ENCODE data around the gene NSF.
"Not testable (repeated sequence)": the region's sequence is repeated elsewhere in the genome, so short reads cannot be mapped to it uniquely, and the experiment has no call there.

The NSF gene

GRCh38 chr17:46787478-46787877 is 197.0 kb downstream of the NSF start:
- no CpG with 5 or more reads among the region's 13 CpGs for WGBS (ENCODE audit: insufficient coverage, insufficient read length)
- Histone ChIP-seq H3K27ac (ENCODE audit: low read length) (no peak overlapping the region), H3K9me3 (ENCODE audit: control insufficient read depth, insufficient read depth, low read length) (no peaks in the 10 kb centered on the region), H3K36me3 (ENCODE audit: control insufficient read depth, insufficient read depth, low read length) (no peaks in the 10 kb centered on the region), H3K4me3 (ENCODE audit: low read length) (no peak overlapping the region), H3K4me1 (ENCODE audit: control insufficient read depth, insufficient read depth, low read length) (0 out of 2 replicates have a peak, but pooled peaks cover 3% of the 10 kb centered on the region), H3K27me3 (ENCODE audit: control insufficient read depth, insufficient read depth, low read length) (no peaks in the 10 kb centered on the region)
- DNase-seq (ENCODE audit: low read depth, low spot score), result no peak

- Histone ChIP-seq H3K9me3 (ENCODE audit: control insufficient read depth, insufficient read depth, low read length) (no peaks in the 10 kb centered on the region), H3K27ac (ENCODE audit: low read length) (no peak overlapping the region), H3K36me3 (ENCODE audit: control insufficient read depth, insufficient read depth, low read length) (no peaks in the 10 kb centered on the region), H3K27me3 (ENCODE audit: control insufficient read depth, insufficient read depth, low read length) (no peaks in the 10 kb centered on the region), H3K4me3 (ENCODE audit: low read length) (no peak overlapping the region), H3K4me1 (ENCODE audit: control insufficient read depth, insufficient read depth, low read length) (0 out of 2 replicates have a peak, but pooled peaks cover 3% of the 10 kb centered on the region)
- WGBS (ENCODE audit: insufficient coverage, insufficient read length), result no CpG with 5 or more reads among the region's 5 CpGs
- DNase-seq (ENCODE audit: low read depth, low spot score), result no peak
These were observed 197.8 kb downstream of the NSF start for GRCh38 chr17:46788300-46788699.

GRCh38 chr17:46788796-46789195 is 198.3 kb downstream of the NSF start:
- Histone ChIP-seq H3K36me3 (ENCODE audit: control insufficient read depth, insufficient read depth, low read length) (no peaks in the 10 kb centered on the region), H3K4me3 (ENCODE audit: low read length) (no peak overlapping the region), H3K4me1 (ENCODE audit: control insufficient read depth, insufficient read depth, low read length) (0 out of 2 replicates have a peak, but pooled peaks cover 3% of the 10 kb centered on the region), H3K27ac (ENCODE audit: low read length) (no peak overlapping the region), H3K27me3 (ENCODE audit: control insufficient read depth, insufficient read depth, low read length) (no peaks in the 10 kb centered on the region), H3K9me3 (ENCODE audit: control insufficient read depth, insufficient read depth, low read length) (no peaks in the 10 kb centered on the region)
- no CpG with 5 or more reads among the region's 7 CpGs for WGBS (ENCODE audit: insufficient coverage, insufficient read length)
- no peak for DNase-seq (ENCODE audit: low read depth, low spot score)

GRCh38 chr17:46789610-46790009 is 199.1 kb downstream of the NSF start:
- Histone ChIP-seq H3K4me1 (ENCODE audit: control insufficient read depth, insufficient read depth, low read length) (0 out of 2 replicates have a peak, but pooled peaks cover 3% of the 10 kb centered on the region), H3K9me3 (ENCODE audit: control insufficient read depth, insufficient read depth, low read length) (no peaks in the 10 kb centered on the region), H3K4me3 (ENCODE audit: low read length) (no peak overlapping the region), H3K36me3 (ENCODE audit: control insufficient read depth, insufficient read depth, low read length) (no peaks in the 10 kb centered on the region), H3K27me3 (ENCODE audit: control insufficient read depth, insufficient read depth, low read length) (no peaks in the 10 kb centered on the region), H3K27ac (ENCODE audit: low read length) (no peak overlapping the region)
- WGBS (ENCODE audit: insufficient coverage, insufficient read length), result no CpG with 5 or more reads among the region's 8 CpGs
- DNase-seq (ENCODE audit: low read depth, low spot score), result no peak

- Histone ChIP-seq H3K4me1 (ENCODE audit: control insufficient read depth, insufficient read depth, low read length) (0 out of 2 replicates have a peak, but pooled peaks cover 3% of the 10 kb centered on the region), H3K4me3 (ENCODE audit: low read length) (no peak overlapping the region), H3K9me3 (ENCODE audit: control insufficient read depth, insufficient read depth, low read length) (no peaks in the 10 kb centered on the region), H3K27me3 (ENCODE audit: control insufficient read depth, insufficient read depth, low read length) (no peaks in the 10 kb centered on the region), H3K36me3 (ENCODE audit: control insufficient read depth, insufficient read depth, low read length) (no peaks in the 10 kb centered on the region), H3K27ac (ENCODE audit: low read length) (no peak overlapping the region)
- WGBS (ENCODE audit: insufficient coverage, insufficient read length), result no CpG with 5 or more reads among the region's 3 CpGs
- DNase-seq (ENCODE audit: low read depth, low spot score), result no peak
These were observed 199.7 kb downstream of the NSF start for GRCh38 chr17:46790216-46790615.

- no CpG with 5 or more reads among the region's 5 CpGs for WGBS (ENCODE audit: insufficient coverage, insufficient read length)
- DNase-seq (ENCODE audit: low read depth, low spot score), result no peak
- Histone ChIP-seq H3K9me3 (ENCODE audit: control insufficient read depth, insufficient read depth, low read length) (no peaks in the 10 kb centered on the region), H3K27ac (ENCODE audit: low read length) (no peak overlapping the region), H3K27me3 (ENCODE audit: control insufficient read depth, insufficient read depth, low read length) (no peaks in the 10 kb centered on the region), H3K36me3 (ENCODE audit: control insufficient read depth, insufficient read depth, low read length) (no peaks in the 10 kb centered on the region), H3K4me3 (ENCODE audit: low read length) (no peak overlapping the region), H3K4me1 (ENCODE audit: control insufficient read depth, insufficient read depth, low read length) (0 out of 2 replicates have a peak, but pooled peaks cover 1% of the 10 kb centered on the region)
These were observed 201.1 kb downstream of the NSF start for GRCh38 chr17:46791531-46791930.

- no peak overlapping the region for H3K27ac ChIP-seq (ENCODE audit: low read length)
- DNase-seq (ENCODE audit: low read depth, low spot score), result no peak
- no CpG with 5 or more reads among the region's 4 CpGs for WGBS (ENCODE audit: insufficient coverage, insufficient read length)
- no peaks in the 10 kb centered on the region for H3K9me3 ChIP-seq (ENCODE audit: control insufficient read depth, insufficient read depth, low read length)
- no peaks in the 10 kb centered on the region for H3K27me3 ChIP-seq (ENCODE audit: control insufficient read depth, insufficient read depth, low read length)
- H3K36me3 ChIP-seq (ENCODE audit: control insufficient read depth, insufficient read depth, low read length), result no peaks in the 10 kb centered on the region
- 0 out of 2 replicates have a peak, but pooled peaks cover 1% of the 10 kb centered on the region for H3K4me1 ChIP-seq (ENCODE audit: control insufficient read depth, insufficient read depth, low read length)
- H3K4me3 ChIP-seq (ENCODE audit: low read length), result no peak overlapping the region
These were observed 201.6 kb downstream of the NSF start for GRCh38 chr17:46792071-46792470.

- H3K4me1 ChIP-seq (ENCODE audit: control insufficient read depth, insufficient read depth, low read length); H3K27ac ChIP-seq (ENCODE audit: low read length); H3K4me3 ChIP-seq (ENCODE audit: low read length); DNase-seq (ENCODE audit: low read depth, low spot score); H3K27me3 ChIP-seq (ENCODE audit: control insufficient read depth, insufficient read depth, low read length); H3K9me3 ChIP-seq (ENCODE audit: control insufficient read depth, insufficient read depth, low read length); H3K36me3 ChIP-seq (ENCODE audit: control insufficient read depth, insufficient read depth, low read length): not testable (repeated sequence)
- WGBS (ENCODE audit: insufficient coverage, insufficient read length), result no CpG with 5 or more reads among the region's 6 CpGs
These were observed 202.6 kb downstream of the NSF start for GRCh38 chr17:46793023-46793422.

- no peaks in the 10 kb centered on the region for H3K9me3 ChIP-seq (ENCODE audit: control insufficient read depth, insufficient read depth, low read length)
- no peak for DNase-seq (ENCODE audit: low read depth, low spot score)
- no peaks in the 10 kb centered on the region for H3K27me3 ChIP-seq (ENCODE audit: control insufficient read depth, insufficient read depth, low read length)
- H3K27ac ChIP-seq (ENCODE audit: low read length), result no peak overlapping the region
- 0 out of 2 replicates have a peak, but pooled peaks cover 1% of the 10 kb centered on the region for H3K4me1 ChIP-seq (ENCODE audit: control insufficient read depth, insufficient read depth, low read length)
- no CpG with 5 or more reads among the region's 5 CpGs for WGBS (ENCODE audit: insufficient coverage, insufficient read length)
- no peak overlapping the region for H3K4me3 ChIP-seq (ENCODE audit: low read length)
- H3K36me3 ChIP-seq (ENCODE audit: control insufficient read depth, insufficient read depth, low read length), result no peaks in the 10 kb centered on the region
These were observed 203.1 kb downstream of the NSF start for GRCh38 chr17:46793541-46793940.

GRCh38 chr17:46794318-46794717 is 203.8 kb downstream of the NSF start:
- no peak overlapping the region for H3K4me3 ChIP-seq (ENCODE audit: low read length)
- H3K9me3 ChIP-seq (ENCODE audit: control insufficient read depth, insufficient read depth, low read length), result no peaks in the 10 kb centered on the region
- no CpG with 5 or more reads among the region's 5 CpGs for WGBS (ENCODE audit: insufficient coverage, insufficient read length)
- no peak overlapping the region for H3K27ac ChIP-seq (ENCODE audit: low read length)
- H3K27me3 ChIP-seq (ENCODE audit: control insufficient read depth, insufficient read depth, low read length), result no peaks in the 10 kb centered on the region
- no peaks in the 10 kb centered on the region for H3K36me3 ChIP-seq (ENCODE audit: control insufficient read depth, insufficient read depth, low read length)
- H3K4me1 ChIP-seq (ENCODE audit: control insufficient read depth, insufficient read depth, low read length), result 0 out of 2 replicates have a peak, but pooled peaks cover 1% of the 10 kb centered on the region
- no peak for DNase-seq (ENCODE audit: low read depth, low spot score)

GRCh38 chr17:46795379-46795952 is 205.0 kb downstream of the NSF start:
- Histone ChIP-seq H3K4me1 (ENCODE audit: control insufficient read depth, insufficient read depth, low read length) (0 out of 2 replicates have a peak, but pooled peaks cover 1% of the 10 kb centered on the region), H3K27ac (ENCODE audit: low read length) (no peak overlapping the region), H3K36me3 (ENCODE audit: control insufficient read depth, insufficient read depth, low read length) (no peaks in the 10 kb centered on the region), H3K27me3 (ENCODE audit: control insufficient read depth, insufficient read depth, low read length) (no peaks in the 10 kb centered on the region), H3K9me3 (ENCODE audit: control insufficient read depth, insufficient read depth, low read length) (no peaks in the 10 kb centered on the region), H3K4me3 (ENCODE audit: low read length) (no peak overlapping the region)
- DNase-seq (ENCODE audit: low read depth, low spot score), result no peak
- WGBS (ENCODE audit: insufficient coverage, insufficient read length), result no CpG with 5 or more reads among the region's 15 CpGs

Data from iPS DF 6.9 (cell line).